GM12874 (cell line): Measurements from ENCODE around the gene UMPS.

ENCODE experiments used
- CTCF ChIP-seq: IDR thresholded peaks from 2 replicates; pipeline ENCODE4 v1.5.1; 2011; ENCODE audit warnings: low read depth, mild to moderate bottlenecking, control low read depth, low read length, moderate library complexity; ENCODE audit not compliant: insufficient read depth

UMPS gene

GRCh38 chr3:124699051-124699450 lies 31.2 kb upstream of the UMPS start:
- no peak for TF ChIP-seq CTCF

GRCh38 chr3:124699686-124700396 lies 30.4 kb upstream of the UMPS start:
- TF ChIP-seq CTCF: no peak

- TF ChIP-seq CTCF: no peak
These were observed 29.2 kb upstream of the UMPS start for GRCh38 chr3:124700880-124701684.

GRCh38 chr3:124701687-124702086 lies 28.6 kb upstream of the UMPS start:
- no peak for TF ChIP-seq CTCF

- no peak for TF ChIP-seq CTCF
These were observed 27.3 kb upstream of the UMPS start for GRCh38 chr3:124702950-124703349.

- TF ChIP-seq CTCF: no peak
These were observed 24.7 kb upstream of the UMPS start for GRCh38 chr3:124705552-124705951.

GRCh38 chr3:124707656-124708062 lies 22.6 kb upstream of the UMPS start:
- no peak for TF ChIP-seq CTCF
